HepG2 (cell line): ENCODE measurements around the gene TIAM1.

Experiments
- BHLHE40 ChIP-seq: IDR thresholded peaks from 2 replicates; pipeline ENCODE4 v1.6.1; 2011; ENCODE audit warnings: low read length, improper control_type of control experiment
- CTCF ChIP-seq: sonication (generic); formaldehyde crosslinking; IDR thresholded peaks from 2 replicates; pipeline ENCODE4 v1.5.0; 2020; ENCODE audit warnings: mild to moderate bottlenecking, missing genetic modification reagents, moderate library complexity
- EP300 ChIP-seq, 3 experiments: sonication (generic) in 1 of 3; formaldehyde crosslinking in 1 of 3; IDR thresholded peaks; 2 replicates each; pipeline versions ENCODE4 v1.5.1 to v1.6.1; 2011 to 2020; ENCODE audit warnings: low read depth in 2 of 3, low read length in 2 of 3, borderline replicate concordance in 1 of 3, improper control_type of control experiment in 1 of 3, mild to moderate bottlenecking in 1 of 3, missing genetic modification reagents in 1 of 3, moderate library complexity in 1 of 3
- HDAC1 ChIP-seq: sonication (generic); formaldehyde crosslinking; IDR thresholded peaks from 2 replicates; pipeline ENCODE4 v1.5.1; 2020; ENCODE audit warnings: mild to moderate bottlenecking, missing genetic modification reagents
- JUNB ChIP-seq: sonication (generic); formaldehyde crosslinking; IDR thresholded peaks from 2 replicates; pipeline ENCODE4 v1.8.0; 2022; ENCODE audit warnings: missing genetic modification reagents, mild to moderate bottlenecking, borderline replicate concordance
- SYNCRIP ChIP-seq: fragments of 200-400 bp; formaldehyde crosslinking; IDR thresholded peaks from 2 replicates; pipeline ENCODE4 v1.6.1; 2018; ENCODE audit warnings: mild to moderate bottlenecking, low read depth, low read length; ENCODE audit not compliant: insufficient read depth
- ZNF335 ChIP-seq: sonication (generic); formaldehyde crosslinking; IDR thresholded peaks from 2 replicates; pipeline ENCODE4 v1.4.0; 2020; ENCODE audit warnings: missing genetic modification reagents

- TF ChIP-seq HDAC1, result no peak
- TF ChIP-seq ZNF335 (CRISPR knock-in tag), result no peak
- no peak for TF ChIP-seq CTCF
- no peak for TF ChIP-seq BHLHE40
- no peak for TF ChIP-seq JUNB (CRISPR knock-in tag)
- TF ChIP-seq EP300 (IDR thresholded peaks at IDR 0.05; ENCODE audit: low read depth in 2 of 2, low read length in 2 of 2), result no peak
- TF ChIP-seq EP300 (CRISPR knock-in tag; IDR thresholded peaks at IDR 0.05; ENCODE audit: borderline replicate concordance), result no peak
- no peak for TF ChIP-seq SYNCRIP
Observed at GRCh38 chr21:31329456-31330143, 14.5 kb downstream of the TIAM1 start.
